GM23338 (cell line): ENCODE data around the gene R3HCC1L.

Source experiments
- EZH2 ChIP-seq: fragments of 200-600 bp; sonication (generic); IDR thresholded peaks from one replicate; pipeline ENCODE4 v1.8.0; 2017; ENCODE audit warnings: antibody characterized with exemption, mild to moderate bottlenecking, low read depth; ENCODE audit not compliant: unreplicated experiment
- NANOG ChIP-seq: IDR thresholded peaks from 2 replicates; pipeline ENCODE4 v1.6.1; 2016; ENCODE audit warnings: antibody characterized with exemption, borderline replicate concordance
- POLR2AphosphoS5 ChIP-seq: IDR thresholded peaks from 2 replicates; pipeline ENCODE4 v1.6.1; 2016; ENCODE audit warnings: antibody characterized with exemption, low read depth
- TF ChIP-seq, protein P1 (sequence below), 2 experiments: fragments of 200-600 bp in 1 of 2; sonication (generic) in 1 of 2; conservative IDR thresholded peaks; 2 replicates each; pipeline versions ENCODE4 v1.5.1 to v1.6.1; 2016 to 2017; ENCODE audit warnings: antibody characterized with exemption in 2 of 2, low read depth in 2 of 2, mild to moderate bottlenecking in 2 of 2, moderate library complexity in 1 of 2
- TF ChIP-seq, protein P2 (sequence below): IDR thresholded peaks from one replicate; pipeline ENCODE4 v1.6.1; 2018; ENCODE audit warnings: antibody characterized with exemption; ENCODE audit not compliant: unreplicated experiment

DNA sequence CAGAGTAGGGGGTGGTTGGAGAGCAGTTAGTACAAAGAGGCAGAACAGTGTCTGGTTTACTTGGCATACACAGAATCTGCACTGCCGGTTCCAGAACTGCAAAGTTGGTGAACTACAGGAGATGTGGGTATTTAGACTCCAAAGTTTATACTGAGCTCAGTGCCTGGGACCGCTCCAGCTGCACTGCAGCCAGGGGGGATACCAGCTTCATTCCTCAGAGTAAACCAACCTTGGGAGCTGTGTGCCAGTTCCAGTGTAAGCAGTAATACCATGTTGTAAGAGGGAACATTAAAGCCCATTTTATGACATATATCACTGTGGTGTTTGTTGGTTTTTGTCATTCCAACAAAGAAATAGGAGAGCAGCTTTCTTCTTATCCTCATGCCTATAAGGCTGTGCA, 110.1 kb downstream of the R3HCC1L start:
- TF ChIP-seq, protein P1, sequence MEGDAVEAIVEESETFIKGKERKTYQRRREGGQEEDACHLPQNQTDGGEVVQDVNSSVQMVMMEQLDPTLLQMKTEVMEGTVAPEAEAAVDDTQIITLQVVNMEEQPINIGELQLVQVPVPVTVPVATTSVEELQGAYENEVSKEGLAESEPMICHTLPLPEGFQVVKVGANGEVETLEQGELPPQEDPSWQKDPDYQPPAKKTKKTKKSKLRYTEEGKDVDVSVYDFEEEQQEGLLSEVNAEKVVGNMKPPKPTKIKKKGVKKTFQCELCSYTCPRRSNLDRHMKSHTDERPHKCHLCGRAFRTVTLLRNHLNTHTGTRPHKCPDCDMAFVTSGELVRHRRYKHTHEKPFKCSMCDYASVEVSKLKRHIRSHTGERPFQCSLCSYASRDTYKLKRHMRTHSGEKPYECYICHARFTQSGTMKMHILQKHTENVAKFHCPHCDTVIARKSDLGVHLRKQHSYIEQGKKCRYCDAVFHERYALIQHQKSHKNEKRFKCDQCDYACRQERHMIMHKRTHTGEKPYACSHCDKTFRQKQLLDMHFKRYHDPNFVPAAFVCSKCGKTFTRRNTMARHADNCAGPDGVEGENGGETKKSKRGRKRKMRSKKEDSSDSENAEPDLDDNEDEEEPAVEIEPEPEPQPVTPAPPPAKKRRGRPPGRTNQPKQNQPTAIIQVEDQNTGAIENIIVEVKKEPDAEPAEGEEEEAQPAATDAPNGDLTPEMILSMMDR (conservative IDR thresholded peaks at IDR 0.05; ENCODE audit: low read depth in 2 of 2), result no peak
- no peak for TF ChIP-seq EZH2
- no peak for TF ChIP-seq NANOG
- TF ChIP-seq, protein P2, sequence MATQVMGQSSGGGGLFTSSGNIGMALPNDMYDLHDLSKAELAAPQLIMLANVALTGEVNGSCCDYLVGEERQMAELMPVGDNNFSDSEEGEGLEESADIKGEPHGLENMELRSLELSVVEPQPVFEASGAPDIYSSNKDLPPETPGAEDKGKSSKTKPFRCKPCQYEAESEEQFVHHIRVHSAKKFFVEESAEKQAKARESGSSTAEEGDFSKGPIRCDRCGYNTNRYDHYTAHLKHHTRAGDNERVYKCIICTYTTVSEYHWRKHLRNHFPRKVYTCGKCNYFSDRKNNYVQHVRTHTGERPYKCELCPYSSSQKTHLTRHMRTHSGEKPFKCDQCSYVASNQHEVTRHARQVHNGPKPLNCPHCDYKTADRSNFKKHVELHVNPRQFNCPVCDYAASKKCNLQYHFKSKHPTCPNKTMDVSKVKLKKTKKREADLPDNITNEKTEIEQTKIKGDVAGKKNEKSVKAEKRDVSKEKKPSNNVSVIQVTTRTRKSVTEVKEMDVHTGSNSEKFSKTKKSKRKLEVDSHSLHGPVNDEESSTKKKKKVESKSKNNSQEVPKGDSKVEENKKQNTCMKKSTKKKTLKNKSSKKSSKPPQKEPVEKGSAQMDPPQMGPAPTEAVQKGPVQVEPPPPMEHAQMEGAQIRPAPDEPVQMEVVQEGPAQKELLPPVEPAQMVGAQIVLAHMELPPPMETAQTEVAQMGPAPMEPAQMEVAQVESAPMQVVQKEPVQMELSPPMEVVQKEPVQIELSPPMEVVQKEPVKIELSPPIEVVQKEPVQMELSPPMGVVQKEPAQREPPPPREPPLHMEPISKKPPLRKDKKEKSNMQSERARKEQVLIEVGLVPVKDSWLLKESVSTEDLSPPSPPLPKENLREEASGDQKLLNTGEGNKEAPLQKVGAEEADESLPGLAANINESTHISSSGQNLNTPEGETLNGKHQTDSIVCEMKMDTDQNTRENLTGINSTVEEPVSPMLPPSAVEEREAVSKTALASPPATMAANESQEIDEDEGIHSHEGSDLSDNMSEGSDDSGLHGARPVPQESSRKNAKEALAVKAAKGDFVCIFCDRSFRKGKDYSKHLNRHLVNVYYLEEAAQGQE, result no peak
- no peak for TF ChIP-seq POLR2AphosphoS5
